H1 (cell line): ENCODE data around the gene PTK6. TPM values are rescaled to one million over a fixed set of nuclear protein-coding genes. Genes with fewer than 3 reads are reported as not detected.

Experiments used
- CTCF ChIA-PET: fragments of 300-600 bp; sonication (Branson Sonifier 250); formaldehyde crosslinking; loops from one replicate; lab custom pipeline; 2021; ENCODE audit not compliant: partially characterized antibody; lab: Charles Lee
- POLR2A ChIA-PET: fragments of 300-600 bp; sonication (Branson Sonifier 250); formaldehyde crosslinking; loops from one replicate; lab custom pipeline; 2021; ENCODE audit warnings: inconsistent platforms; ENCODE audit not compliant: partially characterized antibody; lab: Charles Lee
- DNase-seq, 2 experiments: peaks; one replicate each; pipeline versions ENCODE4 v3.0.0 to v3.0.0-alpha.2; 2010 to 2022; ENCODE audit warnings: low spot score in 2 of 2, low read depth in 1 of 2, mixed read lengths in 1 of 2
- FAIRE-seq: peaks from 2 replicates; lab custom pipeline; 2011; peaks lifted over from hg19 to GRCh38; lab: Jason Lieb, UNC
- H2AFZ ChIP-seq: 2 replicates; pipeline ENCODE4 v1.8.1; 2012; ENCODE audit warnings: low read length, inconsistent platforms
- H2AK5ac ChIP-seq: 2 replicates; pipeline ENCODE4 v1.6.1; 2013; ENCODE audit warnings: low read depth, low read length
- H2BK120ac ChIP-seq: replicated peaks from 2 replicates; pipeline ENCODE3; 2013; ENCODE audit warnings: low read depth, low read length, inconsistent platforms
- H2BK12ac ChIP-seq: 2 replicates; pipeline ENCODE4 v1.6.1; 2013; ENCODE audit warnings: low read depth, low read length
- H2BK15ac ChIP-seq: 2 replicates; pipeline ENCODE4 v1.6.1; 2013; ENCODE audit warnings: low read length
- H2BK20ac ChIP-seq: 2 replicates; pipeline ENCODE4 v1.6.1; 2013; ENCODE audit warnings: low read length
- H2BK5ac ChIP-seq: 2 replicates; pipeline ENCODE4 v1.6.1; 2013; ENCODE audit warnings: low read depth, low read length
- H3K14ac ChIP-seq: 2 replicates; pipeline ENCODE4 v1.6.1; 2013; ENCODE audit warnings: inconsistent platforms; ENCODE audit not compliant: insufficient read length
- H3K18ac ChIP-seq: 2 replicates; pipeline ENCODE4 v1.6.1; 2013; ENCODE audit warnings: low read length; ENCODE audit errors: extremely low read depth
- H3K23ac ChIP-seq: 2 replicates; pipeline ENCODE4 v1.6.1; 2013; ENCODE audit warnings: inconsistent platforms; ENCODE audit not compliant: insufficient read length
- H3K23me2 ChIP-seq: 2 replicates; pipeline ENCODE4 v1.6.1; 2013; ENCODE audit warnings: low read depth, low read length
- H3K27ac ChIP-seq: 2 replicates; pipeline ENCODE4 v1.6.1; 2011; ENCODE audit warnings: low read depth, low read length, inconsistent platforms
- H3K27me3 ChIP-seq, 4 experiments: replicated peaks in 1 of 4; 1 replicate in 1 of 4; 2 replicates in 3 of 4; pipeline versions ENCODE4 v1.6.1 to v1.8.1; 2011 to 2013; ENCODE audit warnings: low read length in 3 of 4, mild to moderate bottlenecking in 3 of 4, inconsistent platforms in 2 of 4, mixed read lengths in 2 of 4, moderate library complexity in 1 of 4; ENCODE audit not compliant: control insufficient read depth in 3 of 4, insufficient read depth in 3 of 4; ENCODE audit errors: extremely low read depth in 1 of 4
- H3K36me3 ChIP-seq, 4 experiments: 2 replicates each; pipeline versions ENCODE4 v1.6.1 to v1.8.1; 2011 to 2013; ENCODE audit warnings: mild to moderate bottlenecking in 4 of 4, low read length in 3 of 4, moderate library complexity in 2 of 4, control low read depth in 1 of 4, inconsistent platforms in 1 of 4; ENCODE audit not compliant: insufficient read depth in 4 of 4, control insufficient read depth in 2 of 4
- H3K4ac ChIP-seq: replicated peaks from 2 replicates; pipeline ENCODE3; 2013; ENCODE audit warnings: low read length, low read depth, mixed read lengths, inconsistent platforms; ENCODE audit not compliant: insufficient read length
- H3K4me1 ChIP-seq, 4 experiments: replicated peaks in 1 of 4; 1 replicate in 1 of 4; 2 replicates in 3 of 4; pipeline versions ENCODE4 v1.6.1 to v1.8.1; 2011 to 2013; ENCODE audit warnings: low read length in 3 of 4, inconsistent platforms in 2 of 4, mixed read lengths in 1 of 4; ENCODE audit not compliant: insufficient read depth in 4 of 4, control insufficient read depth in 3 of 4
- H3K4me2 ChIP-seq, 2 experiments: 2 replicates each; pipeline versions ENCODE4 v1.6.1 to v1.8.1; 2011 to 2013; ENCODE audit warnings: low read depth in 2 of 2, low read length in 2 of 2, control low read depth in 1 of 2, inconsistent platforms in 1 of 2, mild to moderate bottlenecking in 1 of 2; ENCODE audit not compliant: insufficient read depth in 1 of 2
- H3K4me3 ChIP-seq, 4 experiments: fragments of 200-600, 300-600 bp in 1 of 4; sonication (generic), shearing (Covaris generic), sonication (Bioruptor Twin) in 1 of 4; 2 replicates each; pipeline versions ENCODE4 v1.5.1 to v1.8.1; 2011 to 2016; ENCODE audit warnings: low read length in 4 of 4, low read depth in 3 of 4, control low read depth in 2 of 4, inconsistent platforms in 2 of 4, mild to moderate bottlenecking in 2 of 4, mixed read lengths in 1 of 4, moderate library complexity in 1 of 4; ENCODE audit not compliant: insufficient read depth in 2 of 4; ENCODE audit errors: extremely low read depth in 1 of 4
- H3K56ac ChIP-seq: replicated peaks from 2 replicates; pipeline ENCODE3; 2013; ENCODE audit warnings: low read depth, mild to moderate bottlenecking, mixed read lengths, low read length, inconsistent platforms; ENCODE audit not compliant: insufficient read length
- H3K79me1 ChIP-seq: 2 replicates; pipeline ENCODE4 v1.6.1; 2013; ENCODE audit warnings: low read depth, low read length, control low read depth
- H3K79me2 ChIP-seq, 2 experiments: 2 replicates each; pipeline versions ENCODE4 v1.6.1 to v1.8.1; 2012 to 2013; ENCODE audit warnings: low read length in 2 of 2, mild to moderate bottlenecking in 2 of 2, inconsistent platforms in 1 of 2; ENCODE audit not compliant: insufficient read depth in 2 of 2, control insufficient read depth in 1 of 2
- H3K9ac ChIP-seq, 4 experiments: replicated peaks in 1 of 4; 1 replicate in 1 of 4; 2 replicates in 3 of 4; pipeline versions ENCODE4 v1.6.1 to v1.8.1; 2011 to 2013; ENCODE audit warnings: low read depth in 3 of 4, low read length in 3 of 4, control low read depth in 2 of 4, mild to moderate bottlenecking in 2 of 4, moderate library complexity in 2 of 4, inconsistent platforms in 1 of 4; ENCODE audit errors: extremely low read depth in 1 of 4
- H3K9me3 ChIP-seq, 2 experiments: 2 replicates each; pipeline versions ENCODE4 v1.6.1 to v1.8.1; 2012 to 2013; ENCODE audit warnings: mild to moderate bottlenecking in 2 of 2, moderate library complexity in 2 of 2, control low read depth in 1 of 2, inconsistent platforms in 1 of 2, low read depth in 1 of 2, low read length in 1 of 2, mixed read lengths in 1 of 2; ENCODE audit not compliant: insufficient read depth in 2 of 2
- H4K20me1 ChIP-seq, 2 experiments: replicated peaks in 1 of 2; 2 replicates each; pipeline versions ENCODE3 to v1.8.1; 2011 to 2013; ENCODE audit warnings: inconsistent platforms in 2 of 2, low read length in 2 of 2, mild to moderate bottlenecking in 1 of 2; ENCODE audit not compliant: insufficient read depth in 2 of 2, control insufficient read depth in 1 of 2
- H4K5ac ChIP-seq: 2 replicates; pipeline ENCODE4 v1.6.1; 2013; ENCODE audit warnings: low read length, low read depth, mixed read lengths, inconsistent platforms; ENCODE audit not compliant: insufficient read length
- H4K8ac ChIP-seq: 2 replicates; pipeline ENCODE4 v1.8.0; 2013; ENCODE audit warnings: mild to moderate bottlenecking, moderate library complexity, low read length, inconsistent platforms; ENCODE audit not compliant: insufficient read depth; ENCODE audit errors: extremely low read depth
- H4K91ac ChIP-seq: replicated peaks from 2 replicates; pipeline ENCODE3; 2013; ENCODE audit warnings: low read length, mixed read lengths, inconsistent platforms; ENCODE audit not compliant: insufficient read length
- CBX5 ChIP-seq: fragments of 300-800, 300-1000 bp; sonication (generic); IDR thresholded peaks from 2 replicates; pipeline ENCODE4 v1.7.1; 2016; ENCODE audit warnings: antibody characterized with exemption, low read length, low read depth
- CHD1 ChIP-seq: IDR thresholded peaks from 2 replicates; pipeline ENCODE4 v1.6.1; 2012; ENCODE audit warnings: low read depth, low read length, improper control_type of control experiment
- CREB1 ChIP-seq: IDR thresholded peaks from 2 replicates; pipeline ENCODE4 v1.6.1; 2012; ENCODE audit warnings: inconsistent platforms
- FOSL1 ChIP-seq: IDR thresholded peaks from 2 replicates; pipeline ENCODE4 v1.6.1; 2011; ENCODE audit warnings: mild to moderate bottlenecking, low read depth, low read length, moderate library complexity; ENCODE audit not compliant: insufficient read depth
- KDM1A ChIP-seq: fragments of 200-600, 300-600 bp; sonication (generic); IDR thresholded peaks from 2 replicates; pipeline ENCODE4 v1.7.1; 2016; ENCODE audit warnings: mild to moderate bottlenecking, low read length, borderline replicate concordance
- MAFK ChIP-seq: IDR thresholded peaks from 2 replicates; pipeline ENCODE4 v1.6.1; 2012; ENCODE audit warnings: low read depth, mild to moderate bottlenecking, improper control_type of control experiment, low read length
- RAD21 ChIP-seq, 2 experiments: IDR thresholded peaks in 1 of 2; conservative IDR thresholded peaks in 1 of 2; 2 replicates each; pipeline ENCODE4 v1.6.1; 2011; ENCODE audit warnings: low read depth in 2 of 2, low read length in 2 of 2, improper control_type of control experiment in 1 of 2, inconsistent platforms in 1 of 2, mild to moderate bottlenecking in 1 of 2, moderate library complexity in 1 of 2
- SP4 ChIP-seq: IDR thresholded peaks from 2 replicates; pipeline ENCODE4 v1.6.1; 2012; ENCODE audit warnings: low read length, inconsistent platforms
- TCF12 ChIP-seq: IDR thresholded peaks from 2 replicates; pipeline ENCODE4 v1.6.1; 2011; ENCODE audit warnings: low read depth, mild to moderate bottlenecking, low read length
- ZNF274 ChIP-seq: IDR thresholded peaks from 2 replicates; pipeline ENCODE4 v1.7.0; 2012; ENCODE audit warnings: low read length, borderline replicate concordance; ENCODE audit errors: extremely low read depth
- WGBS, 2 experiments: shearing (Covaris generic) in 1 of 2; methylation state at CpG; one replicate each; pipeline versions ENCODE4 v1.1.6 to v1.1.7; 2013 to 2015; ENCODE audit warnings: low lambda C conversion rate in 2 of 2, mixed read lengths in 2 of 2, inconsistent platforms in 1 of 2, low coverage in 1 of 2, missing lambda C conversion rate in 1 of 2; ENCODE audit not compliant: insufficient replicate concordance in 2 of 2, insufficient coverage in 1 of 2, insufficient read length in 1 of 2; ENCODE audit errors: extremely low coverage in 1 of 2, missing lambda C conversion rate in 1 of 2; 5-methylcytosine and 5-hydroxymethylcytosine counted together
- polyA plus RNA-seq, 7 experiments: library from polyadenylated mRNA; depleted of rRNA in 3 of 7; stranded (reverse) in 5 of 7; unstranded in 2 of 7; fragments of >200 nt in 5 of 7; fragments of 200-250 nt in 2 of 7; gene quantifications; 1 replicate in 5 of 7; 2 replicates in 1 of 7; 4 replicates in 1 of 7; pipeline versions ENCODE4 v1.2.1 to v1.2.3, GENCODE V29; 2011 to 2013; ENCODE audit warnings: missing spikeins in 2 of 7, mixed read lengths in 2 of 7
- total RNA-seq: library from RNA; stranded (reverse); fragmentation: NEBNext Ultra II Directional; extraction: Animal tissue kit (Norgen Biotek cat#: 25700); gene quantifications from 2 replicates; pipeline ENCODE4 v1.2.1, GENCODE V29; 2021
- TF ChIP-seq, protein P1 (sequence below): IDR thresholded peaks from 2 replicates; pipeline ENCODE4 v1.6.1; 2012; ENCODE audit warnings: inconsistent platforms

The PTK6 gene
- total and polyA plus RNA-seq, 2 of the 8 experiments (the other 6 are each of a cell fraction or from before 2014, with no cell fraction given): 0.12 to 0.19 TPM

DNA sequence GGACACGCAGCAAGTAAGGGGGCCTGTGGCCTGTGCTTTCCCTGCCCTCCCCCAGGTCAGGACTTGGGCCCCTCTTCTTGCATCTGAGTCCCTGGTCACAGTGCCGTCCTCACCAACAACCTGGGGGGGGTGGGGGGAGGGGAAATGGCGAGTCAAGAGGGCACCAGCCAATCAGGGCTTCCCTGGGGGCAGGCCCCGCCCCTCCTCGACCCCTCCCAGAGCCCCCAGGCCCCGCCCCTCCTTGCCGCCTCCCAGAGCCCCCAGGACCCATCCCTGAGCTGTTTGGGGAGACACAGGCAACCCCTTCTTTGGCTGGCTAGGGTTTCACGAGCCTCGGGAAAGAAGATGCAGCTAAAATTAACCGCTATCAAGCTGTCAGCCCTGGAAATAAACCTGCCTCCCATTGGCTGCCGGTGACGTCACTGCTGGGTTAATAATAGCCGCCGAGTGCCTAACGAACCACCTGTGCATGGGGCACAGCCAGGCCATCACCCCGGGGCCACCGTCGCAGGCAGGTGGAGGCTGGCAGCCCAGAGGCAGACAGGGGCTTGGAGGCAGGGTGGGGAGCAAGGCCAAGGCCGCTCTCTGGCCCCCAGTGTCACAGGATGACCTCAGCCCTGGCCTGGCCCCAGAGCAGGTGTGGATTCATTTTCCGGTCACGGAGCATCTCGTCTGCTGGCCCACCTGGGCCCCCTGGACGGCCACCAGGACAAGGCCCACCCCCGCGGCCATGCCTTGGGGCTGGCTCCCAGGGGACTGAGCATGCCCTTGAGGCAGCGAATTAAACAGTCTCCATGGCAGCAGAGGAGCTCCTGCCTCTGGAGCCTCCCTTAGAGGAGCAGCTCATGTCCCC lies 35.1 kb downstream of the PTK6 start:
- Histone ChIP-seq H2AK5ac (no peak overlapping the region), H2BK5ac (no peak overlapping the region; the same call in 1 of the 2 replicates), H3K27me3 (peaks cover 11 to 32% (median 26%) of the 10 kb centered on the region in 4 experiments), H3K4me3 (peak overlapping the region in 3 of 4 experiments; percentile 18 to 45 (median 26); a peak in 3 of 8 replicates), H3K9ac (no peak overlapping the region), H4K8ac (peak overlapping the region; percentile 94; the same call in 1 of the 2 replicates), H3K79me1 (no peaks in the 10 kb centered on the region), H3K27ac (no peak overlapping the region), H3K23ac (no peak overlapping the region), H3K4ac (no peak overlapping the region), H4K5ac (no peak overlapping the region), H2BK15ac (no peak overlapping the region; the same call in 1 of the 2 replicates), H3K14ac (no peak overlapping the region), H4K91ac (no peak overlapping the region), H3K9me3 (no peaks in the 10 kb centered on the region; a peak in 2 of 4 replicates), H3K4me2 (peak overlapping the region; percentile 38 to 59; a peak in 3 of 4 replicates), H4K20me1 (peaks cover 0 to 1% of the 10 kb centered on the region in 2 experiments), H3K23me2 (peaks cover 3% of the 10 kb centered on the region; the same call in 1 of the 2 replicates), H3K79me2 (no peaks in the 10 kb centered on the region), H3K18ac (peak overlapping the region; percentile 48; the same call in 1 of the 2 replicates), H3K56ac (no peak overlapping the region), H2AFZ (no peak overlapping the region), H2BK12ac (no peak overlapping the region; the same call in 1 of the 2 replicates), H3K4me1 (peaks cover 0 to 25% (median 16%) of the 10 kb centered on the region in 4 experiments; a peak in 6 of 7 replicates), H3K36me3 (no peaks in the 10 kb centered on the region), H2BK20ac (no peak overlapping the region), H2BK120ac (no peak overlapping the region)
- FAIRE-seq (no peak), DNase-seq (peak in 1 of 2 experiments; percentile 82)
- ChIA-PET CTCF (interaction anchor here (1.0 to 1.7 kb wide), 3 partner anchors 9 to 20 kb away, joined by 3 to 6 read pairs (median 3); no protein-coding TSS in a partner anchor), POLR2A (interaction anchor here (0.6 to 2.0 kb wide), 3 partner anchors 20 to 186 kb away, joined by 3 to 6 read pairs (median 5); partner anchors contain the start of gene PTK6)
- 53% methylated on average over 21 of the region's 26 CpGs; no CpG with 5 or more reads in 1 of the 2 experiments for WGBS, 2 experiments
- no peak for TF ChIP-seq CHD1
- no peak for TF ChIP-seq CBX5
- no peak for TF ChIP-seq TCF12
- no peak for TF ChIP-seq FOSL1
- TF ChIP-seq RAD21 (IDR thresholded peaks at IDR 0.05 in 1 of 2, conservative IDR thresholded peaks at IDR 0.05 in 1 of 2; ENCODE audit: low read depth in 2 of 2, low read length in 2 of 2): no peak
- TF ChIP-seq MAFK: no peak
- TF ChIP-seq ZNF274: no peak
- TF ChIP-seq SP4: no peak
- TF ChIP-seq, protein P1, sequence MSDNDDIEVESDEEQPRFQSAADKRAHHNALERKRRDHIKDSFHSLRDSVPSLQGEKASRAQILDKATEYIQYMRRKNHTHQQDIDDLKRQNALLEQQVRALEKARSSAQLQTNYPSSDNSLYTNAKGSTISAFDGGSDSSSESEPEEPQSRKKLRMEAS: 0 out of 2 replicates have a peak, but pooled peaks have one; percentile 3
- TF ChIP-seq CREB1: peak; percentile 67
- peak; percentile 80; the same call in 1 of the 2 replicates for TF ChIP-seq KDM1A
